HG03095 (cell line): ENCODE results near the gene ELMO1.

Experiments used
- ATAC-seq: cut with Tn5 transposase; IDR thresholded peaks from one replicate; pipeline ENCODE4 v1.9.1; 2021; ENCODE audit warnings: moderate library complexity; ENCODE audit not compliant: unreplicated experiment

Gene ELMO1

DNA sequence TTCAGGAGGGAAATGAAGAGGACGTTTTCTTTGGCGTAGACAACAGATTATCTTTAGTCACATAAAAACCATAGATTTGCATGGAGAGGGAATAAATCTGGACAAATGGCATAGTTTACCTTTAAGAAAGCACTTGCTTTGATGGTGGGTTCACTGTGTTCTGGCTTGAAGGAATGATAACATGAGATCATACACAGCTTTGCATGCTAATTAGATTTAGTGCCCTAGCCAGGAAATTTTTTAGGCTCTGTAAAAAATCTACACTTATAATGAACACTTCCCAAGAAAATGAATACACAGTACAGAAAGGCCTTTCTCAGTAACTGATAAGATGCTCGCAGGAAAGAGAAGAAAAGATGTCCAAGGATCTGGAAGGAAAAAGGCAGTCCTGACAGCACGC is 506.1 kb downstream of the ELMO1 start:
- no peak for ATAC-seq

DNA sequence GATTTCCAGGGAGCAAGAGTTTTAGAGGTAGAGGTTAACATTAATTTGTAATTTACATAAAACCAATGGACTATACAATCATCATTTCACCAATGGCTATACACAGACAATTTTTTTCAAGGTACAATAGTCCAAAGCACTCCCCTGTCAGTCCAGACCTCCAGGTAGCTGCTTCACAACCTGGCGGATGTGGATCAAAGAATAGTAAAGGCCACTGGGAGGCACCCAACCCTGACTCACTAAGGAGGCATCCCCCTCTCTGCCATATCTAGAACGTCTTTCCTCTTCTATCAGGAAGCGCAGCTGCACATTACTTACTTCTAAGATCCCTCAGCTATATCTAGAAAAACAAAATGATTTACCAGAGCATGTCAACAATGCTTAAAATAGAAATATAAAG is 506.6 kb downstream of the ELMO1 start:
- ATAC-seq, result no peak

DNA sequence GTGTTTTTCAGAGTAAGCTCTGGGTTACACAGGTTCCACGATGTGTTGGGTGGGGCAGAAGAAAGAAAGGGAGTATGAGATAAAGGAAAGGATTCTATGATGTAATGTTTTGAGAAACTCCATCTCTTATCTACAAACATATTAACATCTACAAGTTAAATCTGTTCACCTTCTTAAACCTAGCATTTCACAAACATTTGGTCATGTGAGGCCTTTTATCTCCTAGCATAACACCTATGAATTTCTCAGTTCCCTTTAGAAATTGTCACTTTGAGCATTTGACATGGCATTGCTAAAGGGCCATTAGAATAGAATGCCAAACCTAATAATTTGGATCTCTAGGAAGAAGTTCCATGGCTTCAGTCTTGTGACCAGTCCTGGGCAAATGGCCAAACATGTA is 507.3 kb downstream of the ELMO1 start:
- ATAC-seq, result no peak

DNA sequence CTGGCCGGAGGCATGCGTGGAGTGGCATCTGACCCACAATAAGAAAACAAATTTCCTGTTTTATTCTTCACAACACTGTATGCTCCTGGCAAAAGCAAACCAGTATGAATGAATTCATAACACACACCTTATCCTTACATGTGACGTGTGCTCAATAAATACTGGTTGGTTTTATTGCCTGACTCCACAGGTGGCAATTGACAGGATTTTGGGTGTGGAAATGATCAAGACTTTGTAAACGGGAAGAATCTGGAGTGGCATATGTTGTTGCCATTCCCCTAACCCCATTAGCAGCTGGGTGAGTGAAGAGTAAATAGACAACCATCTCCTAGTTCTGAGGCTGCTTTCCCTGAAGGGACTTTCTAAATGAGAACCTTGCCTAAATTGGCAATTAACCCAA is 508.8 kb downstream of the ELMO1 start:
- ATAC-seq, result no peak

DNA sequence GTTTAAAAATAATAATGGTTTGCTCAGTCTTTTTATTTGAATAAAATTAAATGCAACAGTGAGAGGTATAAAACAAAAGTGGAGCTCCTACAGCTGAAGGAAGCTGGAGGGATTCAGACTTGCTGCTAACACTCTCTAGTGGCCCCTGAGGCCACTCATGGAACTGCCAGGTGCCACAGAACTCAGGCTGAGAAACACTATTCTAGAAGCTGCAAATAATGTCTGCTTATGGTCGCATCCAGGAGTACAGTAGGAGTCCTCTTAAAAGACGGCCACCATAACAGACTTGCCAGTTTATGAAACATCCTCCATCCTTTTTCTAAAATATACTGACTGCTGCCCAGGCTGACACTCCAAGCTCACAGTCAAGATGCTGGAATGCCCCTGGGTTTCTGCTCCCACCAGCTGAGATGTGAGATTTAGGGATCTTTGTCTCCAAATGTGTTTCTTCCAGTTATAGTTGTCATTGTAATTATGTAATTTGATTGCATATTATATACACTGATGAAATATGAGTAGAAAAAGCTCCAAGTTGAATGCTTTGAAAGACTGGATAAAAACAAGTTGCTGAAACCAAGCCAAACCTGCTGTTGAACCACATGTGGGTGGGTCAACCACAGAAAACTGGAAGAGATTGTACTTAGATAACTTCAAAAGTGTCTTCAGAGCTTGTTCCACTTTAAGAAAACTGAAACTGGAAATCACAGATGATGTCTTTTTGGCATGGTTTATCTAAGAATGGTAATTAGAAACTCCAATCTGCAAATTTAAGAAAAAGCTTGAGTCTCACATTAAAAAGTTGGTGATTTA is 510.7 kb downstream of the ELMO1 start:
- ATAC-seq, result no peak

DNA sequence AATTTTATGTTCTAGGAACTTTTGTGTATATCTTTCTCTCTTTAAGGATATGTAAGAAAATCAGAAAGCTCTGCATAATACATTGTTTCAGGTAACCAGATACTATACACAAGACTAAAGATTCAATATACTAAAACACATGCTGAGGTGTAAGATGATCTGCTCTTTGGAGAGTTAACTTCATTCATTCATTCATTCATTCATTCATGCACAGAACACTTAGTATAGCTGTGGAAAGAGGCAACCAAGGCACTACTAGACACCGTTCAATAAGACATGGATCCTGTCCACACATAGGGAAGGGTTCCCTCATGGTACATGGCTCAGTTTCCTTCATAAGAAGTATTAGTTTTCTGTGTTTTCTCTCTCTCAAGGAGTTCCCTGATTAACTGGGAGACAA is 516.8 kb downstream of the ELMO1 start:
- no peak for ATAC-seq

DNA sequence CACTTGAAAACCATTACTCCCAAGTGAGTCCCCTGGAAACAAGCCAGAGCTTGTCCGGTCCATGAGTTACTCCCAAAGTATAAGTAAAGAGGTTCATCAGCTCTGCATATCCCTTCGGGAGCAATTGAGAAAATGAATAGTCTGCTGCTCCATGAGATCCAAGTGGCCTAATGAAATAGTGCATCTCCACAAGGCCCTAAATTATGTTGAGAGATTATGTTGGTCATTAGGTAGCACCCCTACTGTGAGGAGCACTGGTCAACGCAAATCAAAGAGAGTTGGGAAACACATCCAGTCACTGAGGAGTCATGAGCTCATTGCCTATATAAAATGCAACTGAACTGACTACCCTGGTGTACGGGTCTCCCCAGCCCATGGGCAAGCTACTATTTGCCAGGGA is 518.9 kb downstream of the ELMO1 start:
- ATAC-seq, result no peak

DNA sequence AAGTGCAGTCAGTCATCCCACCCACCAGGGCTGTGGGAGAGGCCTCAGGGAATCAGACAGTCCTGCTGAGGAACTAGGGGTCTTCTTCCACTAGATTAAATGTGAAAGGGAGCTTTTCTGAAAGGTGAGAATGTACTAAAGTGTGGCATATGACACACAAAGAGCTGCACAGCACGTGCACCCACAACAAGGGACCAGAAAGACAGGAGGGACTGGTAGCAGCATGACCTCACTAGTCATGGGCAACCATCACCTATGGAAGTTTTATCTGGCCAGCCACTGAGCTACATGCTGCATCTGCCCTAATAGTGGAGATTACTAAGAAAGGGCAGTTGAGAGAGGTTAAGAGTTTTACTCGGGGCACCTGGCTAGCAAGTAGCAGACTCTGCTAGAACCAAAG is 519.9 kb downstream of the ELMO1 start:
- ATAC-seq, result no peak

DNA sequence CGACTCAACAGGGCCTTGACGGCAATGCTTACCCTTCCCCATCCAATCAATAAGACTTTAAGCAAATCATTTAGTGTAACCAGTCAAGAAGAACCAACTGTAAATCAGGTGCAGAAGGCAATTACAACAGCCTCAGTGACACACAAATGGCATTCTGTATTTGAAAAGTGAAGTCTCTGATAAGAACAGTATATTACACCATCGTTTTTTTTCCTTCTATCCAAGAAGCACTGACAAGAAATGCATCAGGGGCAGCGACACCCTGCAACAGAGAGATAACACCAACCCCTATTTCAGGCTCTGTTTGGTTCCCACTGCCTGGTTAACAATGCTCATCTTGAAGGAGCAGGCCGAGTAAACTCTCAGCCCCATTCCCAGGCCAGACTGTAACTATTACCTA is 520.4 kb downstream of the ELMO1 start:
- ATAC-seq, result no peak

DNA sequence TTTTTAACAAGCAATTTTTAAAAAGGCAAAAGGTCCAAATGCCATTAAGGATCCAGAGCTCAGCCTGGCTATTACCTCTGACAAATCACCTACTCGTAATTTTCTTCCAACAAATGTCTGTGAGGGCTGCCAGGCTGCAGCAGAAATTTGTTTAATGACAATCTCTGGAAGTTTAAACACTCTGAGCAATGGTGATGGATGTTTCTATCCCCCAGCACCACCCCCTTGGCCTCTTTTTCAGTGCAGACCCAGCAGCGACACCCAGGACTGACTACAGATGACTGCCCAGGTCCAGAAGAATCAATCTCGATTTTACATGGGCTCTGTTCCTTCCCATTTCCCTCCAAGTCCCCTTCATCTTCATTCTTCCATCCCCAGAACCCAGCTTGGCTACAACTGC is 523.0 kb downstream of the ELMO1 start:
- no peak for ATAC-seq

DNA sequence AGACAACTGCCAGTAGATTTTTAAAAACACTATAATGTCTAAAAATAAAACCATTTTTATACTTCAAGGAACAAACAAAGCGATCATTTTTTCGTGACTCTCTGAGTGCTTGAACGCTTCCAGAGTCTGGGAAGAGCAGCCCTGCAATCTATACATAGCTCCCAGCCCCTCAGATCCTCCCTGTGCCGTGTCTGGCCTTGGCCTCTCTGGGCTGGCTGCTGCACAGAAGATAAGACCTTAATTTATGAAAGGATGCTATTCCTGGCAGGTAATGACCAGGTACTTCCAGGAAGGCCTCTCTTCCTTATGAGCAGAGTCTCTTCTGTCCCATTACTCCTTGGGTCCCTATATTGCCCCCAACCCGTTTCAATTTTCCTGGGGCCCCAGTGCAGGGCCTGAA is 523.5 kb downstream of the ELMO1 start:
- ATAC-seq, result no peak

DNA sequence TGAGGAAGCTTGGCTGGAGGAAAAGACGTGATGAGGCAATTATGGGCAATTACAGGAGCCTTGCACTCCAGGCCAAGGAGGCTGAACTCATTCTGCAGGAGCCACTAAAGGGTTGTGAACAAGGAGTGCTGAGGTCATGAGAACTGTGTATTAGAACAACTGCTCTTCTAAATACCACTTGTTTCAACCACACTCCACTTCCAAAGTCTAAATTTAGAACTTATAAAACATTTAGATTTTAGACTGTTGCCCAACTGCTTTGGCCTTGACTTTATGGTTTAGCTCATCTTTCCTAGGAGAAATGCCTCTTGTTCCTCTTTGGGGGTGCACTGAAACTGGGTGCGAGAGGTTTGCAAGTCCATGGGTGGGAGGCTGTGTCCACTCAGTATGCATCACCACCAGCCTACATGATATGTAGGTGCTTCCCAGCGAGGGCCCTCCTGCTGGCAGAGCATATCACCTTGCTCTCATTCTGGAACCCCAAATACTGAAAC is 524.7 kb downstream of the ELMO1 start:
- no peak for ATAC-seq

DNA sequence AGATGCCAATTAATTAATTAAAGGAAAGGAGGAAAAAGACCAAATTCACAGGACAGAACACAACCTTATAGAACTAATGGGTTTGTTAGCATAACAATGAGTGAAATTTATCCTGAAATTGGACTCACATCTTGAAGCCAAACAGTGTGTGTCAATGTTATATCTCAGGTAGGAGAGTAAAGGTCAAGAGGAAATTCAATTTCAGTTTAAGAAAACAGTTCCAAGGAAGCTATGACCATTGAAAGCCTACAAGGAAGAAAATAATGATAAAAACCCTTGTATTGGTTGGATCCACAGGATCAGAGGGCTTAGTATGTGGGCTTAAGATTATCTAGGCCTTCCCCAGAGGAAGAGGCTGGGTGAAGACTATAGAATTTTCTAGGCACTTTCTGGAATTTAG is 525.5 kb downstream of the ELMO1 start:
- no peak for ATAC-seq

DNA sequence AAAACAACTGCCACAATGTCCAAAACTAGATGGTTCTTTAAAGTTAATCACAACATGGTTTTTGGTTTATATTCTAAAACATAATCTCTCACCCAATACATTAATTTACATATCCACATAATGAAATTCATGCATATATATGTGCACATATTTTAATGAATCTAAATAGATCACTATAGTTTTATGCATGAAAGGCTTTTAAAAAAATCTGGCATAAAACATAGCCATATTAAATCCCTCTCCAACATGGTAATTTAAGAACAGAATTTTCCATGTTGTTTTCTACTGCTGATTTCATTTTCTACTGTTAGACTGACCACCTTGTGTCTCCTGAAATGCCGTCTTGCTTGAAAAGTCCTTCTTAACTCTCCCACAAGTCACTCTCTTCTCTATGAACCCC is 528.2 kb downstream of the ELMO1 start:
- ATAC-seq, result no peak

DNA sequence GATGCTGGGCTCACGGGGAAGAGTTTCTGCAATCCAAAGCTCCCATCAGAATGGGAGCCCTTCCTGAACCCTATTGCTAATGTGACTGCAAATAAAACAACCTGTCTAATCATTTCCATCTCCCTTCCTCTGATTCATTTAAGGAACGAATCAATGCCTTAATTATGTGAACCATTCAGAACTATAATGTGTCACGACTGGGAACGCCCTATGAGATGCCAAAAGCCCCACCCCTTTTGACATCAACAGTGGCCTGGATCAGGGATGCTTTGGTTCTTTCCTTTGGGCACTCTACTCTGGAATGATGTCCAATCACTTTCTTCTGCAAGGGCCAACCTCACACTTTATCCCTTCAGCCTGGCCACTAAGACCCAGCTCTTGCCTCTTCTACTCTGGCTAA is 528.9 kb downstream of the ELMO1 start:
- no peak for ATAC-seq

DNA sequence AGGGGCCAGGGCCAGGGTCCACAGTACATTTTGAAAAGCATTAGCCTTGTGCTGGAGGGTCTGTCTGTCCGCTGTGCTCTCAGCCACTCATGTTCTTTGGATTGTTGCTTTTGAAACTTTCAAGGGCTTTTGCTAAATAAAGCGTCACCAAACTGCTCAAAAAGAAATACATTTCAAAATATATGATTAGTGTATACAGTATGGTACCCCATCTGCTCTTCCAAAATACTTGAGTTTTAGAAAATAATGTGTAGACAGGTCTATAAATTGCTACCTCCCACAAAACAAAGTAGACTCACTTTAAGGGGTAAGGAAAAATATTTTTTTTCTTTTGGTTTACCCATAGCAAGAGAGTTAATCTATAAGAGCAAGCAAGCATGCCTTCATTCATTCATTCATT is 530.1 kb downstream of the ELMO1 start:
- no peak for ATAC-seq

DNA sequence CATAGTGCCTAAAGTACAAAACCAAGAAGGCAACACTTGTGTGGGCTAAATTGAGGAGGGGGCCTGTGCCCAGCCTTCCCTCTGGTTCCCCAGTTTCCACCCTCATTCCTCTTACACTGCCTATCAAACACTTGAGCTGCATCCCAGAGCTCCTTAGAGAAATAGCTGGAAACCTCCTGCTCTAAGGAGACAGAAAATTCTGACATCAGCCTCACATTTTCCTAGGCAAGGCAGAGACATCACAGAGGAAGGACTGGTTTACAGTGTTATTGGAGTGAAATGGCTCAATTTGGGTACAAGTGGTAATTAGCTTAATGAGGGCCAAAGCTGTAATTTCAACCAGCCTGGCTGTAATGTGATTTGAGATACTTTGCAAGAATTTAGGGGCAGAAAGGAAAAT is 532.0 kb downstream of the ELMO1 start:
- no peak for ATAC-seq

DNA sequence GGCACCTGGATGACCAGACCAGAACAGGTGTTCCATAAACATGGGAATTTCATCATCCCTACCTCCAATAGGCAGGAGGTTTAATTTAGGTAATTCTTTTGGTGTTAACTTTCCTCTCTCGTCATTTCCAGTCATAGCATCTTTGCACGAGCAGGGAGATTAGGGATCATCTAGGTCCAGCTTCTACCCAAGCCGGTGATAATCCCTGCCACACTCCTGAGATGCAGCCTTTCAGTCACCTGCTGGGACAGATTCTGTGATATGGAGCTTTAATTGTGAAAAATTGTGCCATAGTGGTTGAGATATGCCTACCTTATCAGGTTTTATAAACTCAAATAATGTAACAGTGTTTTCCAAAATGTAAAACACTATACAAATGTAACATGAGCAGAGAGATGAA is 532.5 kb downstream of the ELMO1 start:
- ATAC-seq, result no peak

DNA sequence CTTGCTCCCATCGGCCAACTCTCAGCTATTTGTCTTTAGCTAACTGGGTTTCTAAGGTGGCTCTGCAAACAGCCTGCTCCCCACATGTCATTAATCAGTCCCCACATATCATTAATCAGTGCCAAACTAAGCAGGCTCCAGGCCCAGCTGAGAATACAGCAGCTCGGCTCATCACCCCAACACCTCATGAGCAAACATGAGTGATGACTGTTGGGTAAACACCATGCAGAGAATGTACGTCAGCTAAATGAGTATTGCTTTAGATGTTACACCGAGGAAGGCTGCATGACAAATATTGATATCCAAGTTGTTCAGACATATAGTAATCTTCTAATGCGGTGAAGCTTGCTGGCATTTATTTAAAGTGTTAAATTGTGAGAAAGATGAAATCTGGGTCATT is 536.9 kb downstream of the ELMO1 start:
- ATAC-seq, result no peak

DNA sequence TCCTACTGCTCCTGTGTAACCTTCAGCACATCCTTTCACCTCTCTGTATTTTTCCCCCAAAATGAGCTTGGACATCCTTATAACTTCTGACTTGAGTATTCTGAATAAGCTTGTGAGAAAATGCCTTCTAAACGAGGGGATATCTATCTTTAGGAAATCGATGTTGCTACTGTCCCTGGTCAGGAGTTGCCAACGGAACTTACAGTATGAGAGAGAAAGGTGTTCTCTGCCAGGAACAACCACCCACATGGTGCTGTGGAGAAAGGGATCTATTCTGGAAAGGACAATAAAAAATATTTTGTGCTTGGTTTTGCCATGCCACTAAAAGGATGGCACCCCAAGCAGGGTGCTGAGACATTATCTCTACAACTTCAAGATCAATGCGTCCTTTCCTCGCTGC is 537.8 kb downstream of the ELMO1 start:
- no peak for ATAC-seq

DNA sequence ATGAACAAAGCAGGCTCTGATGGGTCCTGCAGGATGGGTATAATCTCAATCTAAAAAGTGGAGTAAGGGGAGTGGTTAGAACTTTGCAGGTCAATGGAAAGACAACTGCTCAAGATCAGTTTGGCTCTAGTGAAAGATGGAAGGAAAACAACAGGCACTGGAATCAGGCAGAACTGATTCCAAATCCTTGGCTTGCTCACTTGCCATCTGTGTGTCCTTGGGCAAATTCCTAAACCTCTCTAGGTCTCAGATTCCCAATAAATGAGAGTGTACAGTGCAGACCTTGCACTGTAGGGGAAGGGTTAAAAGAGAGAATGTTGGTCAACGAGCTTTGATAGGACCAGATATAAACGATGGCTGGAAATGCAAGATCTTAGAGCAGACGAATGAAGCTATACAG is 538.3 kb downstream of the ELMO1 start:
- ATAC-seq, result no peak

DNA sequence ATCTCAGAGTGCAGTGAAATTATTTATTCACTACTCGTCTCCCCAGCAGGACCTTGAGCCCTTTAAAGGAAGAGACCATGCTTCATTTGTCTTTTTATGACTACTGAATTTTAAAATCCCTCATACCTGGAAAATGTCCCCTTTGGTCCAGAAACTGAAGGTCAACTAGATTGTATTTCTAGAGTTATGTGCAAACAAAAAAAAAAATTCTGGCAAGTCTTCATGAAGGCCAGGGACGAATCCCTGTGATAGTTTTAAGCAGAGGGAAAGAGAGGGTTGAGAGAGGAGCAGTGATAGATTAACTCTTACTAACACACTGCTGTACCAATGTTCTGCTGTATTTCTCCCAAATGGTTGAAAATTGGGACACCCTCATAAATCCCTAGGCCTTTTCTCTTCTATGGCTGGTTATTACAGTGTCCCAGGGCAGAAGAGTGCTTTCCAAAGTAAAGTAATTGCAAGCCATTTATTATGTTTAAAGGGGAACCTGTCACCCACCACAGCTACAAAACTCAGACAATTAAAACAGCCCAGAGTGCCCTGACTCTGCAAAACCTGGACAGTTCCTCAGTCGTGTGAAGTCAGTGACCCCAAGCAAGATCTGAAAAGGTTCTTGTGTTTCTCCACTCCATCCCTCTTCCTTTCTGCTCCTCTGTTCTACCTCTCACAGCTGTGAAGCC is 541.6 kb downstream of the ELMO1 start:
- ATAC-seq, result no peak

DNA sequence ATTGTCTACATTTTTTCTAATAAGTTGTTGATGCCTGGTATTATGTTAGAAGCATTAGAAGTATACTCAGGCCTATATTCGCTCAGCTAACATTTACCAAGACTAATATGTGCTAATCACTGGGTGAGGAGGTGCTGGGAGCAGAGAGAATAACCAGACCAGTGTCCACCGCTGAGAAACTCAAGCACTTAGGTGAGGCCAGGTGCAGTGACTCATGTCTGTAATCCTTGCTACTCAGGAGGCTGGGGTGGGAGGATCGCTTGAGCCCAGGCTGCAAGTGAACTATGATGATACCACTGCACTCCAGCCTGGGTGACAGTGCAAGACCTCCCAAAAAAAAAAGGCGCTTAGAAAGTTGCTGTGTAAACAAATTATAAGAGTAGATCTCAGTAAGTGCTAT is 542.2 kb downstream of the ELMO1 start:
- no peak for ATAC-seq
